ENCODE measurements around the gene ARHGAP15.

Gene ARHGAP15

DNA sequence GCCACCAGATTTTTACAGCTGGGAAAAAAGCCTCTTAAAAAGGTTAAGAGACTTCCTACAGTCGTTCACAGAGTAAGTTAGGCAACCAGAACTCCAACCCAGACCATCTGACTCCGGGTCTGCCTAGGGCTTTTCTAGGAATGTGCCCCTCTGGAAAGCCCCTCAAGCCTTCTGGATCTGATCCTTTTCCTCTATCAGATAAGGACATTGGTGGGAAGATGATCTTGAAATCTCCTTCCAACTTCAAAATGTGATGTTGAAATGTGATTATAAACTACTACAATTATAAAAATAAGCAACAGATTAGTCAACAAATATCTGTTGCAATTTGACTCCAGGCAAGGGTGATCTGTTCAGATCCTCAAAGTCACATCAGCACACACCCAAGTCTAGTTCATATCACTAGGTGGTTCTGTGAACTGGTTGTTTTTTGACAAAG lies 270.4 kb downstream of the ARHGAP15 start:
- DNase-seq (ENCODE audit: low spot score): no peak

DNA sequence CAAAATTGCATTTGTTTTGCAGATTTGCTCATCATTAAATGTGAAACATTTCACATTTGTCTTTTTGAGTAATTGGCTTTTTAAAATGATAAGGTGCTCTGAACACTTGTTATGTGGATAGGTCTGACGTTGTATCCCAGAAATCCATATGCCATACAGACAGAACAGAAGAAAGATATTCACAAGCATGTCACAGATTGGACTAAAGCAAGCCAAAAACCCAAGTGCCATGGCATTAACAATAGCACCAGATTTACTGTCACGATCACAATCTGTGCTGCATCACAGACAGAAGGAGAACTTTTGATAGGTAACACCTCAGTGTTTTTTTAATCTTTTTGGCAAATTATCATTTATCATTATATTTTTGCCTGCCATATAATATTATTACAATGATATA lies 272.6 kb downstream of the ARHGAP15 start:
- DNase-seq (ENCODE audit: low spot score): no peak

DNA sequence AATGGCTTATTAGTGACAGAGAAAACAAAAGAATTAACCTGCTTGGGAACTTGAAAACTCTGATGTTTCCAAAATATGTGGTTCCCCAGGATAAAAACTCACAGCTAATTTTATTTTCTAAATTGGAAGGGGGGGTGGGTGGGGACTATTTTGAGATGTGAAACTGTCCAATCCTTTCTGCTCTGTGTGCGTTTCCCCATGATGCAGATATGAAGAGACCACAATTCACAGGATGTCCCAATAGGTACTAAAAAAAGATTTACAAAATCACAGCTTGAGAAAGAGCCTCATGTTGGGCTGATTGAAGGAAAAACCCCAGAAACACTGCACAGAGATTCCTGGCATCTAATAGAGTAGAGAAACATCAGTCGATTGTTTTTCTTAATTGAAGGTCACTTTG lies 273.2 kb downstream of the ARHGAP15 start:
- no peak for DNase-seq (ENCODE audit: low spot score)

GRCh38 chr2:143410082-143410897 lies 281.1 kb downstream of the ARHGAP15 start:
- DNase-seq (ENCODE audit: low spot score): no peak

- no peak for DNase-seq (ENCODE audit: low spot score)
These were observed 286.4 kb downstream of the ARHGAP15 start for GRCh38 chr2:143415571-143415970.

- no peak for DNase-seq (ENCODE audit: low spot score)
These were observed 288.2 kb downstream of the ARHGAP15 start for GRCh38 chr2:143417428-143417827.

DNA sequence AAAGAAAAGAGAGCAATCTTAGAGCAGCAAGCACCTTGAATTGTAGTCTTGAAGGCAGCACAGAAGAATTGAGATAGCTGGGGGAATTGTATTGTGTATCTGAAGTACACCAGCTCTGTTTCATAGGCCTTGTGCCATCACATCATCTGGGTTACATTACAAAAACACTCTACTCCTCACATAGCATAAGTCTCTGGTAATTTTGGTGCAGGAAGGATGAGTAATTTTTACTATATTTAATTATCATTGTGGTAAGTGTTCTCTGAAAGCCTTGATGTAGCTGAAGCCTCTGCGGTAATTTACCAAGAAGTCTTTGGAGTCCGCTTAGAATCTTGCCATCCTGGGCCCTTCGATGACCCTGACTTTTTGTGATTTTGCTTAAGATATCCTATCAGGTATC lies 291.1 kb downstream of the ARHGAP15 start:
- DNase-seq (ENCODE audit: low spot score): peak; percentile 26

- DNase-seq (ENCODE audit: low spot score): no peak
These were observed 293.5 kb downstream of the ARHGAP15 start for GRCh38 chr2:143422681-143423080.

GRCh38 chr2:143425896-143426295 lies 296.7 kb downstream of the ARHGAP15 start:
- DNase-seq (ENCODE audit: low spot score): no peak

DNA sequence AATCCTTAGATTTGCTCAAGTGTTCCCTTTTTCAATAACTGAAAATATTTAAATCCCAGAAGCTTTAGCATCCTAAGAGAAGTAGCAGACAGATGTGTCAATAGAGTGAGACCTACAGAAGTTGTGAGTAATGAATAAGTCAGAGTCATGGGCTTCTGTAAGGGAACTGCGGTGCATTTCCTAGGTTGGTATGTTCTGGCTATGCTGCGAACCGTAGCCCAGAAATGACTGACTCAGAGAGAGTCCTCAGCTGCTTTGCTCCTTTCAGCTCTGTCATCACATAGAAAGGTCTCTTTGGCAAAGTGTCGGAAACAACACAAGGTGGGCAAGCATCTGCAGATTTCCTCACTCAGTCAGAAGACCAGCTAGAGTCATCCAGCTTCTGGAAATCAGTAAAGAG lies 297.1 kb downstream of the ARHGAP15 start:
- peak; percentile 52 for DNase-seq (ENCODE audit: low spot score)

DNA sequence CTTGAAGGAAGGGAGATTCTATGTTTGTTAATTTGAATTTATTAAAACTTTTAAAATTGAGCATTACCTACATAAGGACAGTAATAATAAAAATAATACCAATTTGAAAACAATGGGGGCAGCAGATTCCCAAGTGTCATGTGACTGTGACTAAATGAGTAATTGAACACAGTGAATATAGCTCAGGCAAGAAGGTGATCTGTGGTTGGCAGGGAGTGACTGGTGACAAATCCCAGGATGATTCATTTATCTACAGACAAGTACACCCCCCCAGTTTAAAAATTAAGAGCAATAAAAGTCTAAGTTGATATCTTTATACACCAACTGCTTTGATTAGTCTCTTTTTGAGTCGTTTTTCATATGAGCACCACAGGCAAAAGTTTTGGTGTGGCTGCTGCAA lies 299.5 kb downstream of the ARHGAP15 start:
- DNase-seq (ENCODE audit: low spot score): no peak

GRCh38 chr2:143429932-143430679 lies 300.9 kb downstream of the ARHGAP15 start:
- no peak for DNase-seq (ENCODE audit: low spot score)

- DNase-seq (ENCODE audit: low spot score): no peak
These were observed 302.1 kb downstream of the ARHGAP15 start for GRCh38 chr2:143431316-143431715.

GRCh38 chr2:143433251-143433650 lies 304.0 kb downstream of the ARHGAP15 start:
- DNase-seq (ENCODE audit: low spot score): no peak

- DNase-seq (ENCODE audit: low spot score): no peak
These were observed 304.6 kb downstream of the ARHGAP15 start for GRCh38 chr2:143433840-143434239.

DNA sequence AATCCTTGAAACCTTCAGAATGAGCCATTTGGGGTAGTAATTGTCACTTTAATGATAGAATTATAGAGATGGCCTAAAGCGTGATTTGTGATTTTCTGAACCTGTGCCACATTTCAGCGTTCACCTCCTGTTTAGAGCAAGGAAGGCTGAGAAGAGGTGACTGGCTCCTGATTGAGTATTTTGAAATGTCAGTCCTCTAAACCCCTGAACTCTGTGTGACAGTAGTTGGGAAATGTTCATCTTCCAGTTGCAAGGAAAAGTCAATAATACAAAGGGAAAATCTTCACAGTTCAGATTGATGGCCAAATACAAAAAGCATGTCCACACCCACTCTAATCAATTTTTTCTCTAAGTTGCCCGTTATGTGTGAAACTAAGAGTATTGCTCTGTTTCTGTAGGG lies 305.2 kb downstream of the ARHGAP15 start:
- DNase-seq (ENCODE audit: low spot score): no peak

DNA sequence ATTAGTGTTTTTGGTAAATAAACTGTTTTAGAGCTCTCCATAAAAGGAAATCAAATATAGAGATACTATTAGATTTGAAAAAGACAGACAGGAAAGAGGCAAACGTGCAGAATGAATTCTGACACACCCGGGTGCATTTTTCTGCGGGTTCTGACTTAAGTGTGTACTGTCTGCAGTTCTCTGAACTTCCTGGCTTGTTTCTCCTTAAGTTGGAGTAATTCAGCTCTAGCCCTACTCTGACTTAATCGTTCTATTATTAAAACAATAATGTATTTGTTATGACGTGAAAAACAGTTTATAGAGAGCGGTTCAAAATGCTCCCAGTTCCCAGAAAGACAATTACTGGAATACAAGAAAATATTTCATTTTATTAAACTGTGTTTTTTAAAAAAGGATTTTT lies 305.9 kb downstream of the ARHGAP15 start:
- peak; percentile 13 for DNase-seq (ENCODE audit: low spot score)

GRCh38 chr2:143436951-143437350 lies 307.7 kb downstream of the ARHGAP15 start:
- DNase-seq (ENCODE audit: low spot score): no peak

- DNase-seq (ENCODE audit: low spot score): no peak
These were observed 311.3 kb downstream of the ARHGAP15 start for GRCh38 chr2:143440411-143441012.

DNA sequence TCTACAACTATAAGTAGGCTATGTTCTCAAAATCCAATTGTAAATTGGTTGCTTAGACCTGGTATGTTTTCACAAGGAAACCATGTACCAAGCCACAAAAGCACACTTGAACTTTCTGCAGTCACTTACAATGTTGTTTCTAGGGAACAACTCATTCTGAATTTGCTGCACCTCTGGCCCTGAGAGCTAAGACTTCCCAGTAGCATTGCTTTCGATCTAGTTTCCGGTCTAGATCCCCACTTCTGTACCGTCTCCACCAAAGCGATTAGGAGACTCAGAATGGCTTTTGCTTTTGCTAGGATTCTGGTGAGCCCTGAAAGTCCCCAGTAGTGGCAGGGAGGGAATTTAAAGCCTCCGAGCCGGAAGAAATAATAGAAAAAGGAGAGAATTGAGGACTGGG lies 313.0 kb downstream of the ARHGAP15 start:
- no peak for DNase-seq (ENCODE audit: low spot score)

GRCh38 chr2:143451642-143452281 lies 322.5 kb downstream of the ARHGAP15 start:
- peak; percentile 40 for DNase-seq (ENCODE audit: low spot score)

DNA sequence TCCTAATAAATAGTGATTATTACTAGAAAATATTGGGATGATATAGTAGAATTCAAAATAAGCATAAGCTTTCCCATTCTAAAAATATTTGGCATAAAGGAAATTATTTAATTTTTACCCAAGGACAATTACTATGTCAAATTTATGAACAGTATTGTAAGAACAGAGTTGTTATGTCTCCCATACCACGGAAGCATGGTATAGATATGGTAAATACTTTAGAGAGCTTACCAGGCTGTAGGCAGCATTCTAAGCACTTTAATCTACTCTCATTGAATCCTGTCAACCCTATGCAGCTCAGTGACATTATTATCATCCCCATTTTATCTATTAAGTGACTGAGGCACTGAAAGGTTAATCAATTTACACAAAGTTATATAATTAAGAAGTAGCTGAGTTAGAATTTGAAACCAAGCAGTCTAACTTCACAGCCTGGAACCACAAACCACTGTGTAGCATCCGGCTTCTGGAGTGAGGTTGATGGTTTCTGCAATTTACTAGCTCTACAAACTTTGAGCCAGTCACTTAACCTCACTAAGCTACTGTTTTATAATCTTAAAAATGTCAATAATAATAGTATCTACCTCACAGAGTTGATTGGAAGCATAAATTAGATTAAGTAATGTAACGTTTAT lies 323.7 kb downstream of the ARHGAP15 start:
- no peak for DNase-seq (ENCODE audit: low spot score)
